Measurements from ENCODE around the gene TSR2.

TSR2 gene

GRCh38 chrX:54407266-54407665 lies 32.9 kb upstream of the TSR2 start:
- TF ChIP-seq POU6F1 (CRISPR knock-in tag; IDR thresholded peaks at IDR 0.05; ENCODE audit: borderline replicate concordance, low read depth) (no peak), ZNF565 (CRISPR knock-in tag; conservative IDR thresholded peaks at IDR 0.05; ENCODE audit: low read depth) (no peak), ISL1 (CRISPR knock-in tag; IDR thresholded peaks at IDR 0.05) (no peak), BACH2 (CRISPR knock-in tag; IDR thresholded peaks at IDR 0.05; ENCODE audit: borderline replicate concordance) (no peak), TCF4 (CRISPR knock-in tag; IDR thresholded peaks at IDR 0.05; ENCODE audit: borderline replicate concordance) (no peak), PATZ1 (CRISPR knock-in tag; IDR thresholded peaks at IDR 0.05; ENCODE audit: borderline replicate concordance) (no peak), TSHZ2 (CRISPR knock-in tag; IDR thresholded peaks at IDR 0.05) (no peak), PPARA (CRISPR knock-in tag; IDR thresholded peaks at IDR 0.05; ENCODE audit: borderline replicate concordance) (no peak), RARB (CRISPR knock-in tag; IDR thresholded peaks at IDR 0.05) (no peak), ZFP30 (CRISPR knock-in tag; IDR thresholded peaks at IDR 0.05) (no peak), CSRNP3 (CRISPR knock-in tag; IDR thresholded peaks at IDR 0.05) (no peak), GLIS3 (CRISPR knock-in tag; IDR thresholded peaks at IDR 0.05) (no peak), ZFP3 (CRISPR knock-in tag; IDR thresholded peaks at IDR 0.05) (no peak), ZC3H10 (CRISPR knock-in tag; IDR thresholded peaks at IDR 0.05) (no peak), ZNF8 (CRISPR knock-in tag; IDR thresholded peaks at IDR 0.05) (no peak), ARNTL (CRISPR knock-in tag; IDR thresholded peaks at IDR 0.05; ENCODE audit: borderline replicate concordance, low read depth) (no peak), ESRRG (CRISPR knock-in tag; IDR thresholded peaks at IDR 0.05) (no peak), ZNF70 (CRISPR knock-in tag; IDR thresholded peaks at IDR 0.05) (no peak)
- no peak for ATAC-seq

GRCh38 chrX:54411732-54412131 lies 28.5 kb upstream of the TSR2 start:
- ATAC-seq = no peak

More at GRCh38 chrX:54411732-54412131, 28.5 kb upstream of the TSR2 start:
- TF ChIP-seq RARB (CRISPR knock-in tag; IDR thresholded peaks at IDR 0.05) (no peak), BACH2 (CRISPR knock-in tag; IDR thresholded peaks at IDR 0.05; ENCODE audit: borderline replicate concordance) (no peak), ZNF8 (CRISPR knock-in tag; IDR thresholded peaks at IDR 0.05) (no peak), ISL1 (CRISPR knock-in tag; IDR thresholded peaks at IDR 0.05) (no peak), POU6F1 (CRISPR knock-in tag; IDR thresholded peaks at IDR 0.05; ENCODE audit: borderline replicate concordance, low read depth) (no peak), ARNTL (CRISPR knock-in tag; IDR thresholded peaks at IDR 0.05; ENCODE audit: borderline replicate concordance, low read depth) (no peak), TOX (CRISPR knock-in tag; IDR thresholded peaks at IDR 0.05; ENCODE audit: borderline replicate concordance) (no peak), ZFP30 (CRISPR knock-in tag; IDR thresholded peaks at IDR 0.05) (no peak), TCF4 (CRISPR knock-in tag; IDR thresholded peaks at IDR 0.05; ENCODE audit: borderline replicate concordance) (no peak), PATZ1 (CRISPR knock-in tag; IDR thresholded peaks at IDR 0.05; ENCODE audit: borderline replicate concordance) (no peak), PPARA (CRISPR knock-in tag; IDR thresholded peaks at IDR 0.05; ENCODE audit: borderline replicate concordance) (no peak), ZNF70 (CRISPR knock-in tag; IDR thresholded peaks at IDR 0.05) (no peak)
